Activated T-helper 2 cell treated with anti-CD3 and anti-CD28 coated beads, Interferon-gamma antibody, Interleukin-2, Interleukin-4, amounts not matched to agents 10 μg/mL and 5 μg/mL and 100 μg/mL, durations not matched to agents 14 hours and 24 hours and 36 hours (primary cell): ENCODE data around the gene SH3TC1. TPM values are rescaled to one million over a fixed set of nuclear protein-coding genes. Genes with fewer than 3 reads are reported as not detected.

Source experiments
- DNase-seq: peaks from one replicate; pipeline ENCODE4 v3.0.0; 2021; ENCODE audit warnings: low spot score
- H3K27ac Mint-ChIP-seq: one replicate; pipeline ENCODE4 v1.8.0; 2021; ENCODE audit warnings: mixed read lengths
- H3K27me3 Mint-ChIP-seq: one replicate; pipeline ENCODE4 v1.8.0; 2021; ENCODE audit warnings: low read depth, mixed read lengths
- H3K36me3 Mint-ChIP-seq: one replicate; pipeline ENCODE4 v1.8.0; 2021; ENCODE audit warnings: low read depth, mixed read lengths
- H3K4me1 Mint-ChIP-seq: one replicate; pipeline ENCODE4 v1.8.0; 2021; ENCODE audit warnings: low read depth, mixed read lengths
- H3K4me3 Mint-ChIP-seq: one replicate; pipeline ENCODE4 v1.8.0; 2021; ENCODE audit warnings: low read depth, mild to moderate bottlenecking, moderate library complexity, mixed read lengths
- H3K9me3 Mint-ChIP-seq: one replicate; pipeline ENCODE4 v1.8.0; 2021; ENCODE audit warnings: mixed read lengths
- intact Hi-C: fragments of 100-400 bp; cut with micrococcal nuclease; formaldehyde crosslinking; loops from one replicate; pipeline ENCODE4 v1.15.1; 2023
- total RNA-seq: library from RNA; stranded (reverse); gene quantifications from 2 replicates; pipeline ENCODE4 v1.2.3, GENCODE V29; 2022

SH3TC1 gene
- total RNA-seq, 1 donor from 2014 or later = 14.8 TPM

DNA sequence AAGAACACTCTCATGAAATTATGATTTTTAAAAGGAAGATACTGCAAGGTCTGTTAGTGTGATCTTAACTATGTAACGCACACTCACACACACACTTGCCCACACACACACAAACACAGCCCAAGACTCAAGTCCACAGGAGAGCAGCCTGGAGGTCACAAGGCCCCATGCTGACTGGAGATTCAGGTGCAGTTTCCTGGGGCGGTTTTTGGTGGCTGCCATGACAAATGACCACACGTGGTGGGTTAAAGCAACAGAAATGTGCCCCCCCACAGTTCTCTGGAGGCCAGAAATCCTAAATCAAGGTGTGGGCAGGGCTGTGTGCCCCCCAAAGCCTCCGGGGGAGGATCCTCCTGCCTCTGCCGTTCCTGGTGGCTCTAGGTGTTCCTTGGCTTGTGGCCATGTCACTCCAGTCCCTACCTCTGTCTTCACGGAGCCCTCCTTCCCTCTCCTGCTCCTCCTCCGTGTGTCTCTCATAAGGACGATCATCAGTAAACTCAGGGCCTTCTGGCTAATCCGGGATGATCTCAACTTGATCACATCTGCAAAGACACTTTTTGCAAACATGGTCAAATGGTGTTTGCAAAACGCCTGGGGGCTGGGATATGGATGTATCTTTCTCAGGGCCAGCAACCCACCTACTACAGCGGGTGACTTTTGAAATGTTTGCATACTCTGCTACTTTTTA lies 60.8 kb downstream of the SH3TC1 start:
- H3K4me1 Mint-ChIP-seq = no peaks in the 10 kb centered on the region
- DNase-seq = no peak
- H3K4me3 Mint-ChIP-seq = no peak overlapping the region
- H3K9me3 Mint-ChIP-seq = no peaks in the 10 kb centered on the region
- no peak overlapping the region for H3K27ac Mint-ChIP-seq
- H3K36me3 Mint-ChIP-seq = no peaks in the 10 kb centered on the region
- no peaks in the 10 kb centered on the region for H3K27me3 Mint-ChIP-seq
- intact Hi-C loops = no loop called here

DNA sequence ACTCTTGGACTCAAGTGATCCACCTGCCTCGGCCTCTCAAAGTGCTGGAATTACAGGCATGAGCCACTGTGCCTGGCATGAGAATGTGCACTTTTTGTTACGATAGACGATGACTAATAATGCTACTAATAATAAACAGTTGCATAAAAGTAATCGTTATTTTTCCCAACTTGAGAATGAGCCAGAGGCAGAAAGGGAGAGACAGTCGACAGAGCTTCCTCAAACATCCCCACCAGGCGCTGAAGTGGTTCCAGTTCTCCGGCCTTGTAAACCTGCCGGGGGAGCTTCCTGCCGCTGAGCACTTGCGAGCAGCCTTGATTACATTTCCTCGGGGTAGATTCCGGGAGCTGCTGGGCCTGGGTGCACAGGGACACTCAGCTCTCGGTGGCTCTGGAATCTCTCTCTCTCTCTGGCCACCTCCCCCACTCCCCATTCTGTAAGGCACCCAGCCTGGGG lies 61.6 kb downstream of the SH3TC1 start:
- Mint-ChIP-seq H3K36me3 (no peaks in the 10 kb centered on the region), H3K4me3 (no peak overlapping the region), H3K4me1 (no peaks in the 10 kb centered on the region), H3K27ac (no peak overlapping the region), H3K9me3 (no peaks in the 10 kb centered on the region), H3K27me3 (no peaks in the 10 kb centered on the region)
- no peak for DNase-seq
- intact Hi-C loops = no loop called here

DNA sequence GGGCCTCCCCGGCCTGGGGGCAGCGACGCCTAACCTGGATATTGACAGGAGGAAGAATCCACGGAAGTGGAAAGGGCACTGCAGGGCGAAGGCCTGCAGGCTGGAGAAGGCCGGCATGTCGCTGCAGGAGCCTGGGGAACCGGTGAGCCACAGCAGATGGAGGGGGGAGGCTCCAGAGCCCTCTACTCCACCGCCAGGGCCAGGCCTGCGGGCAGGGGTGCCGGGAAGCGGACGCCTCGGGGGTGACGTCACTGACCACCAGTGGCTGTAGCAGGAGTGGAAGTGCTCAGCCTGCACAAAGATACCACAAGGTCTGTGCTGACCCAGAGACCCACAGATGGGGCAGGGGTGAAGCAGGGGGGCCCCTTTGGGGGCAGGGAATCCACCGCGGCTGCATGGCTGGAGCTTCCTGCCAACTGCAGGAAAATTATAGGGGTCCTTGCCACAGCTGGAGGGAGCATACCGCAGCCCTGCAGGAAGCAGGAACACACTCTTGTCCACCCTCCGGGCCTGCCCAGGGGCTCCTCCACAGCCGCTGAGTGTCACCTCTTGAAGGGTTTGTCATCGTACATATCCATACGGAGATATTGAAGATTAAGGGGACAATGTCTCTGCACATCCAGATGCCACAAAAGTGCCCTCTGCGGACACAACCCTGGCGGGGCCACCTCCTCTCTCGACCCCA lies 62.9 kb downstream of the SH3TC1 start:
- no peaks in the 10 kb centered on the region for H3K9me3 Mint-ChIP-seq
- H3K4me3 Mint-ChIP-seq = no peak overlapping the region
- no peaks in the 10 kb centered on the region for H3K36me3 Mint-ChIP-seq
- intact Hi-C loops = no loop called here
- no peak overlapping the region for H3K27ac Mint-ChIP-seq
- no peaks in the 10 kb centered on the region for H3K27me3 Mint-ChIP-seq
- no peaks in the 10 kb centered on the region for H3K4me1 Mint-ChIP-seq
- no peak for DNase-seq

DNA sequence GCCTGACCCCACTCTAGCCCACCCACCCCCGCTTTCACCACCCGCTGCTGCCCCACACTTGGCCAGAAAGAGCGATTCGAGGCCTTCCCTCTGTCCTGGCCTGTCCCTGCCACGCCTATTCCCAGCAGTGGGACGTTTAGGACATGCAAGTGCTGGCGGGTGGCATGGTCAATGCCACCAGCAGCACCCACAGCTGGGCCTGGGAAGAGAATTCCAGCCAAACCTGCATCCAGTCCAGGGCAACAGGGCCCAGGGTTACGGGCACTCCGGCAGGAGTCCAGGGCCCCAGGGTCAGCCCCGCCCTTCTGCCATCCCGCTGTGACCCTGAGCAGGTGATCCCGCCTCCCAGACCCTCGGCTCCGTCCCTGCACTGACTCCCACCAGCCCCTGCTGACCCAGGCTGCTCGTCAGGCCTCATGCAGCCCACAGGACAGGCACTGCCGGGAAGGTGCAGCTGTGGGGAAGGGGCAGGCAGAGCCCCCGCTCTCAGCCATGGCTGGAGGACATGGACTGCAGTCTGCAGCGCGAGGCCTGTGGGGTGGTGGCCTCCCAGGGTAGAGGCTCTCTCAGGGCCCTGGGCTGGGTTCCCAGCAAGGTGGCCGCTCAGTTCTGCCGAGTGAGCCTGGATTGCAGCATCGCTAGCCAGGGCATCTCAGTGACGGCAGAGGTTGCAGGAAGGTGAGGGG lies 63.7 kb downstream of the SH3TC1 start:
- Mint-ChIP-seq H3K36me3 (no peaks in the 10 kb centered on the region), H3K4me3 (no peak overlapping the region), H3K27me3 (no peaks in the 10 kb centered on the region), H3K27ac (no peak overlapping the region), H3K9me3 (no peaks in the 10 kb centered on the region), H3K4me1 (no peaks in the 10 kb centered on the region)
- DNase-seq = no peak
- intact Hi-C loops = no loop called here

DNA sequence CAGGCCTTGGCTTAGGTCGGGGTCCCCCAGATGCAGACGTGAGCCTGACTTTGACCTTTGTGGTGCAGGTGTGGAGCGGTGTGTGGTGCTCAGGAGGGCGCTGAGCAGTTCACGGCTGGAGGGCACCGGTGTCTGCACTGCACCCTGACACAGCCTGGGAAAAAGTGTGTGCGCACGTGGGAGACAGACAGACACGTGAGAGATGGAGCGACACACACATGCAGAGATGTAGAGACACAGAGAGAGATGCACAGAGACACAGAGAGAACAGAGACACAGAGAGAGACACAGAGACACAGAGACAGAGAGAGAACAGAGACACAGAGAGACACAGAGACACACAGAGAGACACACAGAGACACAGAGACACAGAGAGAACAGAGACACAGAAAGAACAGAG lies 64.3 kb downstream of the SH3TC1 start:
- Mint-ChIP-seq H3K9me3 (no peaks in the 10 kb centered on the region), H3K27me3 (peaks cover under 1% of the 10 kb centered on the region), H3K27ac (no peak overlapping the region), H3K36me3 (no peaks in the 10 kb centered on the region), H3K4me3 (no peak overlapping the region), H3K4me1 (no peaks in the 10 kb centered on the region)
- intact Hi-C loops = no loop called here
- DNase-seq = no peak

DNA sequence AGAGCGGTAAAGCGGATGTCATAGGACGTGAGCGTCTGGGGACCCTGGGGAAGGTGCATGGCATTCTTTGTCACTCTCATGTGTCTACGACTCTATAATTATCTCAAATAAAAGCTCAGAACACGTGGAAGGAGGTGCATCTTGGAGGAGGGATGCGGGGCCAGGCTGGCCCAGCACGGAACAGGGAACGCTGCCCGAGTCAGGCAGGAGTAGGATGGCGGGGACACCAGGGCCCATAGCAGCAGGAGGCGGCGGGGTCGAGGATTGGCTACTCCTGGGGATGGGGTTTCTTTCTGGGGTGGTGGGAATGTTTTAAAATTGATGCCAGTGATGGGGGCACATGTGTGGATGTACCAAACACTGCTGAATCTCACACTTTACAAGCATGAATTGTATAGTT lies 65.0 kb downstream of the SH3TC1 start:
- Mint-ChIP-seq H3K27ac (no peak overlapping the region), H3K4me1 (no peaks in the 10 kb centered on the region), H3K36me3 (no peaks in the 10 kb centered on the region), H3K4me3 (no peak overlapping the region), H3K27me3 (peaks cover 5% of the 10 kb centered on the region), H3K9me3 (no peaks in the 10 kb centered on the region)
- intact Hi-C loops = no loop called here
- no peak for DNase-seq

DNA sequence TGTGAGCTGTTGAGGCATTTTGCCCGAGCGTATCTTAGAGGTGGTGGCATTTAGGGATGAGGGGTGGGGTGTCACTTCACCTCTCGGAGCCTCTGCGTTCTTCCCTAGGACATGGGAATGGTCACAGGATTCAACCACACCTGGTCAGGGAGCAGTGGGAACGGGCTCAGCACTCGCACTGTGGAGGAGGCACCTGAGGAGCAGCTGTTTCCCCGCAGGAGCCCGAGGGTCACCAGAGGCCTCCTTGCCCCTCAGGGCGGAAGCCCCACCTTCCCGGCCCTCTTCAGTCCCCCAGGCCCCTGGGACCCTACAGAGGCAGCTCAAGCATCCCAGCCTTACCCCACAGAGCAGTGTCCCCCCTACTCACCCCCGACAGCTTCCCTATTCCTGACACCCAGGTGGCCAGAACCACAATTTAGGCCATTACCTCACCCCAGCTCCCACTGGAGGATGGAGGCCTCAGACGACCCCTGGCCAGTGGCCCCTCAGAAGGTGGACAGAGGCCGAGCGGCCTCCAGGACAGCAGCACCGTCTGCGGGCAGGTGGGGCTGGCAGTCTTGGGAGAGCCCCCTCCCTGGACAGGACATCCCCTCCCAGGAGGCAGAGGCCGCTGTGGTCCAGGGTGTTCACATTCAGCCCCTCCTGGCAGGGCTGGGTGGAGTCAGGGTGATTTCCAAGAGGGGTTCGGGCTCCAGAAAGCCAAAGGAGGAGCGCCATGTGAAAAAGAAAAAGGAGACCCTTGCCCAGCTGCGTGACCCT lies 66.3 kb downstream of the SH3TC1 start:
- no peak overlapping the region for H3K27ac Mint-ChIP-seq
- H3K4me3 Mint-ChIP-seq = no peak overlapping the region
- H3K4me1 Mint-ChIP-seq = no peaks in the 10 kb centered on the region
- no peak for DNase-seq
- H3K9me3 Mint-ChIP-seq = no peaks in the 10 kb centered on the region
- H3K27me3 Mint-ChIP-seq = peaks cover 5% of the 10 kb centered on the region
- H3K36me3 Mint-ChIP-seq = no peaks in the 10 kb centered on the region
- intact Hi-C loops = no loop called here

DNA sequence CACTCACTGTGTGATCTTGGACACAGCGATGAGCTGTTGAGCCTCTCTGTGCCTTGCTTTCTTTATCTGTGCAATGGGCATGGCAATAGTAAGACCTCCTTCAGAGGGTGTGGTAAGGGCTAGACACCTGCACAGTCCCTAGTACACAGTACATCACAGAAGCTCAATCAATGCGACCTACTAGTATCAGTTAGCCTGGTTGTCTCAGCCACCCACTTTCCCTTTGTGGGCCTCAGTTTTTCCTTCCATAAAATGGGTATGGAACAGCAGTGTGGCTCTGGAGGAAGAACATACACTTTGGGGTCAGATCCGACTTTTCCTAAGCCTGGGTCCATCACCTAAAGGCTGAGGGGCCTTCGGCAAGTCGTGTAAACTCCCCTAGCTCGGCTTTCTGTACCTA lies 67.0 kb downstream of the SH3TC1 start:
- Mint-ChIP-seq H3K27ac (no peak overlapping the region), H3K36me3 (no peaks in the 10 kb centered on the region)

DNA sequence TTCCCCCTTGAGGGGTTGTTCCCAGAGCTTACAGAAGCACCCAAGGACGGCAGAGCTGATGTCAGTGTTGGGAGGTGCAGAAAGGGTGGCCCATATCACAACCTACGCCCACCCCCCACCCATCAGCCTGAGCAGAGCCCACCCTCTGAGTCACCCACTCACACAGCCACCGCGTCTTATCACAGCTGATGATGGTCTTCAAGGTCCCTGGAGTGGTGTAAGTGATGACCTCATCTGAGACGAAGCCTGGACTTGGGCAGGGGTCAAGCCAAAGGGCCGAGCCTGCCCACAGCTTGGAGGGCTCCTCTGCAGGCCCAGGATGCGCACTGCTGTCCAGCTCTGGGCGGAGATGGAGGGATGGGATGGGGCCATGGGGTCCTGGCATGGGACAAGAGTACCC lies 67.4 kb downstream of the SH3TC1 start:
- DNase-seq = no peak
- intact Hi-C loops = no loop called here
- peaks cover 13% of the 10 kb centered on the region for H3K27me3 Mint-ChIP-seq
- no peaks in the 10 kb centered on the region for H3K36me3 Mint-ChIP-seq
- H3K9me3 Mint-ChIP-seq = no peaks in the 10 kb centered on the region
- H3K4me3 Mint-ChIP-seq = no peak overlapping the region
- no peaks in the 10 kb centered on the region for H3K4me1 Mint-ChIP-seq
- no peak overlapping the region for H3K27ac Mint-ChIP-seq

More for the DNA sequence above, 67.0 kb downstream of the SH3TC1 start:
- Mint-ChIP-seq H3K4me1 (no peaks in the 10 kb centered on the region), H3K9me3 (no peaks in the 10 kb centered on the region), H3K4me3 (no peak overlapping the region), H3K27me3 (peaks cover 8% of the 10 kb centered on the region)
- intact Hi-C loops = no loop called here
- DNase-seq = no peak

DNA sequence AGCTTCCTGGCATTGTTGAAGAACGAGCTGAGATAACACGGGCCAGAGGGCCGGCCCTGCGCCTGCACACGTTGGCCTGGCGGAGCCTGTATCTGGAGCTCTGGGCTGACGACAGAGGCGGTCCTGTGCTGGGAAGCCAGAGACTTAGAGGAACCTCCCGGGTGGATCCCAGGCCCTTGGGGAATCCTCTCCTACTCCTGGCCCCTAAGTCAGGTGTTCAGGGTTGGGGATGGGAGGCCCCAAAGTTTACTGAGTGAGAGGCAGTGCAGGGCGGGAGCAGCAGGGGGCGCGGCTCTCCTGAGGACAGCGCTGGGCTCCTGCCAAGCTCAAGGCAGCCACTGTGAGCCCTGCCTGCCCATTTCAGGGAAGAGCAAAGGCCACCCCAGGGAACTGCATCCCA lies 68.0 kb downstream of the SH3TC1 start:
- peaks cover 16% of the 10 kb centered on the region for H3K27me3 Mint-ChIP-seq
- no peak for DNase-seq
- no peaks in the 10 kb centered on the region for H3K9me3 Mint-ChIP-seq
- no peaks in the 10 kb centered on the region for H3K36me3 Mint-ChIP-seq
- H3K27ac Mint-ChIP-seq = no peak overlapping the region
- H3K4me3 Mint-ChIP-seq = no peak overlapping the region
- intact Hi-C loops = no loop called here
- H3K4me1 Mint-ChIP-seq = no peaks in the 10 kb centered on the region

DNA sequence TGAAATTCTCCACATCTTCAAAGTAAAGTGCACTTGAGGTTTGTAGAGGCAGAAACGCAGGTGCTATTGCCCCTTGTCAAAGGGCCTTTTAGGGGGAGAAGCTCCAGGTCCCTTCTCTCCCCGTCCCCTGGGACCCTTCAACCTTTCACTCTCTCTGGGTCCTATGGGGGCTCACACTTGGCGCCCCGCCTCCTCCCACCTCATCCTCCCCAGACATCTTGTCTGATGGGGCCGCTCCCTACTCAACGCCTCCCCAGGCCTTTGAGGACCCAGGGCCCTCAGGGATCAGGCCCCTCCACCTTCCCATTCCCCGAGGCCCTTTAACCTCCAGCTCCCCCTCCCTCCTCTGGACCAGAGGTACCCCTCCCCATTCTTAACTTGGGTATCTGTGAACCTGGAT lies 69.1 kb downstream of the SH3TC1 start:
- Mint-ChIP-seq H3K9me3 (no peaks in the 10 kb centered on the region), H3K27me3 (peaks cover 16% of the 10 kb centered on the region), H3K36me3 (no peaks in the 10 kb centered on the region), H3K4me1 (no peaks in the 10 kb centered on the region), H3K27ac (no peak overlapping the region), H3K4me3 (no peak overlapping the region)
- intact Hi-C loops = no loop called here
- no peak for DNase-seq

DNA sequence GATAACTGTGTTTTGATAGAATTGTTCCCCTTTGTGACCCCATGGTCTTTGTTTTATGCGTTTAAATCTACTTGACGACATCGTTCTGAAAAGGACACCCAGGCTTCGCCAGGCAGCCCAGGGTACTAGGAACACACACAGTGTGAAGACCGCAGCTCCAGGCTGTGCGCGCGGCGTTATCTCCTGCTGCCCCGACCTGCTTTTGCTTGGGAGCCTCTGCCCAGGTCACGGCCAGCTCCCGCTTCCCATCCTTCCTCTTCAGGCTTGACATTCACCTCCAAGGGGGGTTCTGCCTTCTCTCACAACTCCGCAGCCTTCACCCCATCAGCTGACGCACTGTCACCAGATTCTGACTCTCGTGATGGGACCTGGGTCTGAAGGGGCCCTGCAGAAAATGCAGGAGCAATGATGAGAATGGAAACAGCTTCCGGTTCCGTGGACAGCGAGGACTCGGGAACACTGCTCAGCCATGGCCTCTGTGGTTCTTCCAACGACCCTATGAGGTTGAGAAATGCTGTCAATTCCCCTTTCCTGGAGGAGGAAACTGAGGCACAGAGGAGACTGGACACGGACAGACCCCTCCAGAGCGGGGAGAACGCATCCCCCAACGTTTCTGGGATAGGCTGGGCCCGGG lies 69.9 kb downstream of the SH3TC1 start:
- no peak for DNase-seq
- H3K9me3 Mint-ChIP-seq = no peaks in the 10 kb centered on the region
- H3K4me1 Mint-ChIP-seq = no peaks in the 10 kb centered on the region
- no peaks in the 10 kb centered on the region for H3K36me3 Mint-ChIP-seq
- H3K27me3 Mint-ChIP-seq = peaks cover 16% of the 10 kb centered on the region
- intact Hi-C loops = no loop called here
- H3K4me3 Mint-ChIP-seq = no peak overlapping the region
- no peak overlapping the region for H3K27ac Mint-ChIP-seq
